HepG2 (cell line): ENCODE data around the gene HYI. TPM values are rescaled to one million over a fixed set of nuclear protein-coding genes. Genes with fewer than 3 reads are reported as not detected.

Experiments used
- AKAP8 ChIP-seq: sonication (generic); formaldehyde crosslinking; IDR thresholded peaks from 2 replicates; pipeline ENCODE4 v1.5.1; 2020; ENCODE audit warnings: mild to moderate bottlenecking, missing genetic modification reagents
- ARID2 ChIP-seq: sonication (generic); formaldehyde crosslinking; IDR thresholded peaks from 2 replicates; pipeline ENCODE4 v1.8.1; 2022; ENCODE audit warnings: mild to moderate bottlenecking, missing genetic modification reagents, borderline replicate concordance
- FOSL1 ChIP-seq: sonication (generic); formaldehyde crosslinking; IDR thresholded peaks from 2 replicates; pipeline ENCODE4 v1.9.0; 2021; ENCODE audit warnings: missing genetic modification reagents, borderline replicate concordance
- FOXJ3 ChIP-seq: sonication (generic); formaldehyde crosslinking; IDR thresholded peaks from 2 replicates; pipeline ENCODE4 v1.4.0; 2020; ENCODE audit warnings: missing genetic modification reagents, mild to moderate bottlenecking, borderline replicate concordance
- FOXM1 ChIP-seq: sonication (generic); formaldehyde crosslinking; IDR thresholded peaks from 2 replicates; pipeline ENCODE4 v1.5.0; 2020; ENCODE audit warnings: missing genetic modification reagents
- HOXA3 ChIP-seq: sonication (generic); formaldehyde crosslinking; IDR thresholded peaks from 2 replicates; pipeline ENCODE4 v1.5.0; 2020; ENCODE audit warnings: missing genetic modification reagents
- HOXA9 ChIP-seq: sonication (generic); formaldehyde crosslinking; IDR thresholded peaks from 2 replicates; pipeline ENCODE4 v1.8.1; 2022; ENCODE audit warnings: missing genetic modification reagents, mild to moderate bottlenecking, moderate library complexity, borderline replicate concordance
- JUN ChIP-seq: sonication (generic); formaldehyde crosslinking; IDR thresholded peaks from 2 replicates; pipeline ENCODE4 v1.4.0; 2020; ENCODE audit warnings: mild to moderate bottlenecking, missing genetic modification reagents
- KAT2B ChIP-seq: fragments of 150-350 bp; IDR thresholded peaks from 2 replicates; pipeline ENCODE4 v1.6.1; 2014; ENCODE audit warnings: low read depth, low read length, borderline replicate concordance
- SMARCC2 ChIP-seq: fragments of 450-650 bp; IDR thresholded peaks from 2 replicates; pipeline ENCODE4 v1.6.1; 2017; ENCODE audit warnings: antibody characterized with exemption, mild to moderate bottlenecking
- SNRNP70 ChIP-seq: fragments of 200-400 bp; formaldehyde crosslinking; IDR thresholded peaks from 2 replicates; pipeline ENCODE4 v1.6.1; 2017; ENCODE audit warnings: mild to moderate bottlenecking, low read depth, low read length, moderate library complexity
- TCF12 ChIP-seq, 2 experiments: fragments of 450-650 bp in 1 of 2; sonication (generic) in 1 of 2; formaldehyde crosslinking in 1 of 2; IDR thresholded peaks; 2 replicates each; pipeline versions ENCODE4 v1.6.1 to v1.8.0; 2017 to 2022; ENCODE audit warnings: antibody characterized with exemption in 1 of 2, mild to moderate bottlenecking in 1 of 2, missing genetic modification reagents in 1 of 2, moderate library complexity in 1 of 2
- ZNF10 ChIP-seq: sonication (generic); formaldehyde crosslinking; IDR thresholded peaks from 2 replicates; pipeline ENCODE4 v1.4.0; 2020; ENCODE audit warnings: mild to moderate bottlenecking, low read depth, missing genetic modification reagents, borderline replicate concordance
- ZNF263 ChIP-seq: sonication (generic); formaldehyde crosslinking; IDR thresholded peaks from 2 replicates; pipeline ENCODE4 v1.4.0; 2020; ENCODE audit warnings: missing genetic modification reagents
- ZNF3 ChIP-seq: IDR thresholded peaks from 2 replicates; pipeline ENCODE4 v1.7.0; 2017; ENCODE audit warnings: inconsistent platforms
- ZNF30 ChIP-seq: sonication (generic); formaldehyde crosslinking; IDR thresholded peaks from 2 replicates; pipeline ENCODE4 v1.5.0; 2020; ENCODE audit warnings: mild to moderate bottlenecking, missing genetic modification reagents
- ZNF552 ChIP-seq: sonication (generic); formaldehyde crosslinking; IDR thresholded peaks from 2 replicates; pipeline ENCODE4 v1.9.0; 2022; ENCODE audit warnings: missing genetic modification reagents, mild to moderate bottlenecking, borderline replicate concordance
- ZNF781 ChIP-seq: sonication (generic); formaldehyde crosslinking; IDR thresholded peaks from 2 replicates; pipeline ENCODE4 v1.5.1; 2020; ENCODE audit warnings: borderline replicate concordance, mild to moderate bottlenecking, missing genetic modification reagents; ENCODE audit errors: not compliant biosample characterization
- ZNF788 ChIP-seq: sonication (generic); formaldehyde crosslinking; IDR thresholded peaks from 2 replicates; pipeline ENCODE4 v1.5.0; 2020; ENCODE audit warnings: mild to moderate bottlenecking, missing genetic modification reagents, borderline replicate concordance
- ZSCAN21 ChIP-seq: sonication (generic); formaldehyde crosslinking; IDR thresholded peaks from 2 replicates; pipeline ENCODE4 v1.8.0; 2022; ENCODE audit warnings: mild to moderate bottlenecking, missing genetic modification reagents, moderate library complexity, borderline replicate concordance
- ZSCAN25 ChIP-seq: sonication (generic); formaldehyde crosslinking; IDR thresholded peaks from 2 replicates; pipeline ENCODE4 v1.8.0; 2022; ENCODE audit warnings: mild to moderate bottlenecking, missing genetic modification reagents
- polyA plus RNA-seq, 8 experiments: library from polyadenylated mRNA; depleted of rRNA in 3 of 8; stranded (reverse) in 7 of 8; unstranded in 1 of 8; fragments of >200 nt; fragmentation: Illumina TruSeq in 4 of 8; extraction: Trizol in 4 of 8; gene quantifications; 2 replicates each; pipeline versions ENCODE4 v1.2.1 to v1.2.3, GENCODE V29; 2011 to 2016; ENCODE audit warnings: low read depth in 4 of 8, missing spikeins in 1 of 8, mixed read lengths in 1 of 8; ENCODE audit not compliant: insufficient read depth in 1 of 8
- total RNA-seq, 5 experiments: library from RNA; depleted of rRNA; stranded (reverse); fragments of >200 nt; fragmentation: Illumina TruSeq; extraction: Trizol; gene quantifications; 2 replicates each; pipeline ENCODE4 v1.2.3, GENCODE V29; 2016; ENCODE audit warnings: low read depth in 1 of 5
- TF ChIP-seq, protein P1 (sequence below): IDR thresholded peaks from 2 replicates; pipeline ENCODE4 v1.6.1; 2012; ENCODE audit warnings: low read length, improper control_type of control experiment
- TF ChIP-seq, protein P2 (sequence below): IDR thresholded peaks from 2 replicates; pipeline ENCODE4 v1.6.1; 2016; ENCODE audit warnings: low read depth
- TF ChIP-seq, protein P3 (sequence below): sonication (generic); formaldehyde crosslinking; IDR thresholded peaks from 2 replicates; pipeline ENCODE4 v1.5.0; 2020; ENCODE audit warnings: mild to moderate bottlenecking, missing genetic modification reagents

HYI gene
- total and polyA plus RNA-seq, 2 of the 13 experiments (the other 11 are each of a cell fraction or from before 2014, with no cell fraction given): not detected

DNA sequence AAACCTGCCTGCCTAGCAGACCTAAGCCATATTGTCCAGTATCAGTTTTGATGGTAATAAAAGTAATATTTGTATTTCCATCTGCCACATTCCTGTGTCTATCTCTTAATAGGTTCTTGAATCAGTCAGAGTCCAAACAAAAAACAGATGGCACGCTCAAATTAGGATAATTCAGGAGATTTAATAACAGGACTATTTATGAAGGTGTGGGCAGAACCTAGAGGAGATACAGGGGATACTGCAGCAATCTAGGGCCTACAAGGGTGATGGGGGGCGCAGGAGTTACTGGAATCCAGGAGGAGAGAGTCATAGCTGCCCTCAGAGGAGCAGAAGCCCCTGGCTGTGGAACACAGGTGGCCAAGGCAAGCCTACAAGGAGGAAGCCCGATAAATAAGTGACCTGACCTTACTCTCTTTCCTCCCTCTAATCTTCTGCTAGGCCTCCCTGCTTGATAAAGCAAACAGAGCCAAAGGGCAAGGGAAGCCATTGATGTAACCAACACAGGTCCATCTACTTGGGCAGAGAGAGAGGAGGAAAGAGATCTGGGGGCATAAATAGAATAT is 11.9 kb upstream of the HYI start (continued):
- no peak for TF ChIP-seq FOXJ3 (CRISPR knock-in tag)
- no peak for TF ChIP-seq FOSL1
- peak; percentile 14; the same call in 1 of the 2 replicates for TF ChIP-seq HOXA3 (CRISPR knock-in tag)
- TF ChIP-seq ZSCAN25: no peak
- TF ChIP-seq ZNF788 (CRISPR knock-in tag): no peak
- TF ChIP-seq HOXA9 (CRISPR knock-in tag): no peak
- no peak for TF ChIP-seq TCF12 (IDR thresholded peaks at IDR 0.05)
- no peak for TF ChIP-seq TCF12 (CRISPR knock-in tag; IDR thresholded peaks at IDR 0.05)
- TF ChIP-seq FOXM1: no peak
- no peak for TF ChIP-seq ZNF3 (CRISPR knock-in tag)
- TF ChIP-seq SMARCC2: no peak
- TF ChIP-seq, protein P1, sequence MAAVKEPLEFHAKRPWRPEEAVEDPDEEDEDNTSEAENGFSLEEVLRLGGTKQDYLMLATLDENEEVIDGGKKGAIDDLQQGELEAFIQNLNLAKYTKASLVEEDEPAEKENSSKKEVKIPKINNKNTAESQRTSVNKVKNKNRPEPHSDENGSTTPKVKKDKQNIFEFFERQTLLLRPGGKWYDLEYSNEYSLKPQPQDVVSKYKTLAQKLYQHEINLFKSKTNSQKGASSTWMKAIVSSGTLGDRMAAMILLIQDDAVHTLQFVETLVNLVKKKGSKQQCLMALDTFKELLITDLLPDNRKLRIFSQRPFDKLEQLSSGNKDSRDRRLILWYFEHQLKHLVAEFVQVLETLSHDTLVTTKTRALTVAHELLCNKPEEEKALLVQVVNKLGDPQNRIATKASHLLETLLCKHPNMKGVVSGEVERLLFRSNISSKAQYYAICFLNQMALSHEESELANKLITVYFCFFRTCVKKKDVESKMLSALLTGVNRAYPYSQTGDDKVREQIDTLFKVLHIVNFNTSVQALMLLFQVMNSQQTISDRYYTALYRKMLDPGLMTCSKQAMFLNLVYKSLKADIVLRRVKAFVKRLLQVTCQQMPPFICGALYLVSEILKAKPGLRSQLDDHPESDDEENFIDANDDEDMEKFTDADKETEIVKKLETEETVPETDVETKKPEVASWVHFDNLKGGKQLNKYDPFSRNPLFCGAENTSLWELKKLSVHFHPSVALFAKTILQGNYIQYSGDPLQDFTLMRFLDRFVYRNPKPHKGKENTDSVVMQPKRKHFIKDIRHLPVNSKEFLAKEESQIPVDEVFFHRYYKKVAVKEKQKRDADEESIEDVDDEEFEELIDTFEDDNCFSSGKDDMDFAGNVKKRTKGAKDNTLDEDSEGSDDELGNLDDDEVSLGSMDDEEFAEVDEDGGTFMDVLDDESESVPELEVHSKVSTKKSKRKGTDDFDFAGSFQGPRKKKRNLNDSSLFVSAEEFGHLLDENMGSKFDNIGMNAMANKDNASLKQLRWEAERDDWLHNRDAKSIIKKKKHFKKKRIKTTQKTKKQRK: no peak
- TF ChIP-seq ARID2 (CRISPR knock-in tag): no peak
- TF ChIP-seq KAT2B: no peak
- TF ChIP-seq ZNF10 (CRISPR knock-in tag): no peak
- no peak for TF ChIP-seq SNRNP70
- no peak for TF ChIP-seq ZNF30 (CRISPR knock-in tag)
- no peak for TF ChIP-seq JUN (CRISPR knock-in tag)
- no peak for TF ChIP-seq ZNF263 (CRISPR knock-in tag)
- TF ChIP-seq, protein P2, sequence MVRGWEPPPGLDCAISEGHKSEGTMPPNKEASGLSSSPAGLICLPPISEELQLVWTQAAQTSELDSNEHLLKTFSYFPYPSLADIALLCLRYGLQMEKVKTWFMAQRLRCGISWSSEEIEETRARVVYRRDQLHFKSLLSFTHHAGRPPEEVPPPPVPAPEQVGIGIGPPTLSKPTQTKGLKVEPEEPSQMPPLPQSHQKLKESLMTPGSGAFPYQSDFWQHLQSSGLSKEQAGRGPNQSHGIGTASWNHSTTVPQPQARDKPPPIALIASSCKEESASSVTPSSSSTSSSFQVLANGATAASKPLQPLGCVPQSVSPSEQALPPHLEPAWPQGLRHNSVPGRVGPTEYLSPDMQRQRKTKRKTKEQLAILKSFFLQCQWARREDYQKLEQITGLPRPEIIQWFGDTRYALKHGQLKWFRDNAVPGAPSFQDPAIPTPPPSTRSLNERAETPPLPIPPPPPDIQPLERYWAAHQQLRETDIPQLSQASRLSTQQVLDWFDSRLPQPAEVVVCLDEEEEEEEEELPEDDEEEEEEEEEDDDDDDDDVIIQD (CRISPR knock-in tag): no peak
- TF ChIP-seq AKAP8 (CRISPR knock-in tag): no peak
- TF ChIP-seq ZNF552 (CRISPR knock-in tag): no peak
- TF ChIP-seq, protein P3, sequence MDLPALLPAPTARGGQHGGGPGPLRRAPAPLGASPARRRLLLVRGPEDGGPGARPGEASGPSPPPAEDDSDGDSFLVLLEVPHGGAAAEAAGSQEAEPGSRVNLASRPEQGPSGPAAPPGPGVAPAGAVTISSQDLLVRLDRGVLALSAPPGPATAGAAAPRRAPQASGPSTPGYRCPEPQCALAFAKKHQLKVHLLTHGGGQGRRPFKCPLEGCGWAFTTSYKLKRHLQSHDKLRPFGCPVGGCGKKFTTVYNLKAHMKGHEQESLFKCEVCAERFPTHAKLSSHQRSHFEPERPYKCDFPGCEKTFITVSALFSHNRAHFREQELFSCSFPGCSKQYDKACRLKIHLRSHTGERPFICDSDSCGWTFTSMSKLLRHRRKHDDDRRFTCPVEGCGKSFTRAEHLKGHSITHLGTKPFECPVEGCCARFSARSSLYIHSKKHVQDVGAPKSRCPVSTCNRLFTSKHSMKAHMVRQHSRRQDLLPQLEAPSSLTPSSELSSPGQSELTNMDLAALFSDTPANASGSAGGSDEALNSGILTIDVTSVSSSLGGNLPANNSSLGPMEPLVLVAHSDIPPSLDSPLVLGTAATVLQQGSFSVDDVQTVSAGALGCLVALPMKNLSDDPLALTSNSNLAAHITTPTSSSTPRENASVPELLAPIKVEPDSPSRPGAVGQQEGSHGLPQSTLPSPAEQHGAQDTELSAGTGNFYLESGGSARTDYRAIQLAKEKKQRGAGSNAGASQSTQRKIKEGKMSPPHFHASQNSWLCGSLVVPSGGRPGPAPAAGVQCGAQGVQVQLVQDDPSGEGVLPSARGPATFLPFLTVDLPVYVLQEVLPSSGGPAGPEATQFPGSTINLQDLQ (CRISPR knock-in tag): no peak
- no peak for TF ChIP-seq ZNF781 (CRISPR knock-in tag)
- no peak for TF ChIP-seq ZSCAN21 (CRISPR knock-in tag)
